Activated naive CD4-positive, alpha-beta T cell treated with anti-CD3 and anti-CD28 coated beads, Interleukin-2, amount 10 ng/mL, durations not matched to agents 7 days and 5 days (primary cell): ENCODE data around the gene NUCB1.
A peak's percentile ranks its signal among the peaks of the same experiment; 100 is the strongest.
"Not testable (repeated sequence)": the region's sequence is repeated elsewhere in the genome, so short reads cannot be mapped to it uniquely, and the experiment has no call there.

Source experiments
- CTCF ChIA-PET: fragments of 350-600 bp; sonication (Branson Sonifier 250); formaldehyde crosslinking; loops from one replicate; lab custom pipeline; 2021; ENCODE audit warnings: antibody characterized with exemption; lab: Charles Lee
- DNase-seq: peaks from one replicate; pipeline ENCODE4 v3.0.0-alpha.2; 2020
- H3K27ac Mint-ChIP-seq: one replicate; pipeline ENCODE4 v1.8.0; 2021; ENCODE audit warnings: mild to moderate bottlenecking, moderate library complexity, mixed read lengths
- H3K27me3 Mint-ChIP-seq: one replicate; pipeline ENCODE4 v1.8.0; 2021; ENCODE audit warnings: mild to moderate bottlenecking, mixed read lengths
- H3K36me3 Mint-ChIP-seq: one replicate; pipeline ENCODE4 v1.8.0; 2021; ENCODE audit warnings: mixed read lengths
- H3K4me1 Mint-ChIP-seq: one replicate; pipeline ENCODE4 v1.8.0; 2021; ENCODE audit warnings: mixed read lengths
- H3K4me3 Mint-ChIP-seq: one replicate; pipeline ENCODE4 v1.8.0; 2021; ENCODE audit warnings: mild to moderate bottlenecking, moderate library complexity, mixed read lengths
- H3K9me3 Mint-ChIP-seq: one replicate; pipeline ENCODE4 v1.8.0; 2021; ENCODE audit warnings: mixed read lengths

NUCB1 gene

DNA sequence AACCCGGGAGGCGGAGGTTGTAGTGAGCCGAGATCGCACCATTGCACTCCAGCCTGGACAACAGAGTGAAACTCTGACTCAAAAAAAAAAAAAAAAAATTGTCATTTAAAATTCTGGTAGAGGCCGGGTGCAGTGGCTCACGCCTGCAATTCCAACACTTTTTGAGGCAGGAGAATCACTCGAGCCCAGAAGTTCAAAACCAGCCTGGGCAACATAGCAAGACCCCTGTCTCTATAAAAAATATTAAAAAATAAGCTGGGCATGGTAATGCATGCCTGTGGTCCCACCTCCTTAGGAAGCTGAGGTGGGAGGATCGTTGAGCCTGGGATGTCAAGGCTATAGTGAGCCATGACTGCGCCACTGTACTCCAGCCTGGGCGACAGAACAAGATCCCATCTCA is 6.2 kb downstream of the NUCB1 start:
- Mint-ChIP-seq H3K27me3 (no peaks in the 10 kb centered on the region), H3K36me3 (peaks cover 61% of the 10 kb centered on the region), H3K4me1 (peaks cover 21% of the 10 kb centered on the region), H3K9me3 (no peaks in the 10 kb centered on the region), H3K4me3 (no peak overlapping the region), H3K27ac (no peak overlapping the region)
- CTCF ChIA-PET: no interaction called here
- no peak for DNase-seq

DNA sequence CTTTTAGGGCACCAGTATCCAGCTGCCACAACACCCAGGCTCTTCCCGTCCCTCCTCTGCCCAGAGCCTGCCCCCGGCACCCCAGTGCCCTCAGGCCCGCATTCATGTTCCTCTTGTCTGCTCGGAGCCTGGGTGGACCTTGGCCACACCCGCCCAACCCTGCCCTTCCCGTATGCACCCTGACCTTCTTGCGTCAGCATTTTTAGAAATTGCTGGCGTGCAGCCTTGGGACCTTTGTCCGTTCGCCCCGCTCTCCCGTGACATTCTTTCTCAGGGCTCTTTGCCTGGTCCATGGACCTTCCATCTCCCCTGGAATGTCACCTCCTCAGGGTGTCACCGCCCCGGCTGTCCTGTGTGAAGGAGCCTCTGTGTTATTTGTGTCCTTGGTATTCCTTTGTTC is 7.6 kb downstream of the NUCB1 start:
- Mint-ChIP-seq H3K4me1 (peaks cover 9% of the 10 kb centered on the region), H3K9me3 (no peaks in the 10 kb centered on the region), H3K36me3 (peaks cover 61% of the 10 kb centered on the region), H3K27ac (no peak overlapping the region), H3K27me3 (no peaks in the 10 kb centered on the region), H3K4me3 (no peak overlapping the region)
- CTCF ChIA-PET: no interaction called here
- DNase-seq: no peak

DNA sequence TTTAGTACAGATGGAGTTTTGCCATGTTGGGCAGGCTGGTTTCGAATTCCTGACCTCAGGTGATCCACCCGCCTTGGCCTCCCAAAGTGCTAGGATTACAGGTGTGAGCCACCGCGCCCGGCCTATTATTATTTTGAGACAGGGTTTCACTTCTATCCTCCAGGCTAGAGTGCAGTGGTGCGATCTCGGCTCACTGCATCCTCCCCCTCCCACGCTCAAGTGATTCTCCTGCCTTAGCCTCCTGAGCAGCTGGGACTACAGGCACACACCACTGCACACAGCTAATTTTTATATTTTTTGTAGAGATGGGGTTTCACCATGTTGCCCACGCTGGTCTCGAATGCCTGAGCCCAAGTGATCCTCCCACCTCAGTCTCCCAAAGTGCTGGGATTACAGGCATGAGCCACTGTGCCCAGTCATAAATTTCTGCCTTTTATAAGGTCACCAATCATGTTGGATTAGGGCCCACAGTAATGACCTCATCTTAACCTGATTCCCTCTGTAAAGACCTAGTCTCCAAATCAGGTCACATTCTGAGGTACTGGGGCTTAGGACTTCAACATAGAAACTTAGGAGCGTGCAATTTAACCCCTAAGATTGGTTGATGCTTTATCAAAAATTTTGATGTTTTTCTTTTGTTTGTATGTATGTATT is 9.4 kb downstream of the NUCB1 start:
- peaks cover 64% of the 10 kb centered on the region for H3K36me3 Mint-ChIP-seq
- CTCF ChIA-PET, H3K27ac Mint-ChIP-seq: not testable (repeated sequence)

DNA sequence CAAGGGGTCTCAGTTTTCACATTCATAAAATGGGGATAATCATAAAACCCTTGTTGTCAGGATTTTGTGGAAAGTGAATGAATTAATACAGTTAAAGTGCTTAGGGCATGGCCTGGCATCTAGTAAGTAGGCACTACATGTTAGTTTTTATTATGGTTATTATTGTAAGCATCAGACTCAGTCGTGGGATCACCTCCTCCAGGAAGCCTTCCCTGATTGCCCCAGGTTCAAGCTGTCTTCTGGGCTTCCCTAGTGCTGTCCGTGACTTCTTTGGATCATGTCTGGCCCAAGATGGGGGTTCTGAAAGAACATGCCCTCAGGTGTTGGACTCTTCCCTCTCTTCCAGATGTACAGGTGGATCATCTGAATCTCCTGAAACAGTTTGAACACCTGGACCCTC is 10.7 kb downstream of the NUCB1 start:
- peaks cover 3% of the 10 kb centered on the region for H3K4me1 Mint-ChIP-seq
- peaks cover 58% of the 10 kb centered on the region for H3K36me3 Mint-ChIP-seq
- CTCF ChIA-PET: interaction anchor here (1.1 kb wide), 1 partner anchor 69 kb away, joined by 5 read pairs; no protein-coding TSS in a partner anchor

More for the DNA sequence above, 9.4 kb downstream of the NUCB1 start:
- not testable (repeated sequence) for H3K4me3 Mint-ChIP-seq, H3K27me3 Mint-ChIP-seq, H3K9me3 Mint-ChIP-seq, H3K4me1 Mint-ChIP-seq, DNase-seq

DNA sequence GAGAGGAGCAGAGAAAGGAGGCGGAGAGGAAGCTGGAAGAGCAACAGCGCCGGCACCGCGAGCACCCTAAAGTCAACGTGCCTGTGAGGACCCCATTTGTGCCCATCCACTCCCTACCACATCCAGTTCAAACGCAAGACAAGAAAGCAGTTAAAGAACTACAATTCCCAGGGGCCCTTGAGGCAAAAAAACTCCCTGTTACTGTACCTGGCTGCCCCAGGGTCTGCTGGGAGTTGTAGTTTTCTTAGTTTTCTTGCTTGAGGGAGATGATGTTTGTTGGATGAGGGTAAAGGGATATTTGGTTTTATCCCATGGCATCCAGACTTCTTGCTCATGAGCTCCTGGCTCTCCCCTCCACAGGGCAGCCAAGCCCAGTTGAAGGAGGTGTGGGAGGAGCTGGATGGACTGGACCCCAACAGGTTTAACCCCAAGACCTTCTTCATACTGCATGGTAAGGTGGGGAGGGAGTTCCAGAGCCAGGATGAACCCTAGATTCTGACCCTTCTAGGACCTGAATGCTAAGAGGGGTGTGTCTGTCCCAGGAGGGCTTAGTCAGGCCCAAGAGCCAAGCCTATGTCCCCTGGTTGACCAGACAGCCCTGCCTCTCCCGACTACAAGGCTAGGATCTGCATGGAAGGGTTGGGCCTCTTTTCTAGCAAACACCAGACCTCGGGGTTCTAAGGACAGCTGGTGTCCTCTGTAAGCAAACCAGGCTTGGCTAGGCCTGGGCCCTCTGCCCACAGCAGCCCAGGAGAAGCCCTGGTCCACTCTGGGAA is 13.2 kb downstream of the NUCB1 start:
- Mint-ChIP-seq H3K4me1 (no peaks in the 10 kb centered on the region), H3K36me3 (peaks cover 52% of the 10 kb centered on the region), H3K9me3 (no peaks in the 10 kb centered on the region), H3K27ac (no peak overlapping the region), H3K27me3 (no peaks in the 10 kb centered on the region), H3K4me3 (no peak overlapping the region)
- CTCF ChIA-PET: interaction anchor here (1.5 kb wide), 1 partner anchor 59 kb away, joined by 4 read pairs; no protein-coding TSS in a partner anchor
- DNase-seq: no peak

More for the DNA sequence above, 10.7 kb downstream of the NUCB1 start:
- no peak for DNase-seq
- Mint-ChIP-seq H3K27ac (no peak overlapping the region), H3K4me3 (no peak overlapping the region), H3K27me3 (no peaks in the 10 kb centered on the region), H3K9me3 (no peaks in the 10 kb centered on the region)

DNA sequence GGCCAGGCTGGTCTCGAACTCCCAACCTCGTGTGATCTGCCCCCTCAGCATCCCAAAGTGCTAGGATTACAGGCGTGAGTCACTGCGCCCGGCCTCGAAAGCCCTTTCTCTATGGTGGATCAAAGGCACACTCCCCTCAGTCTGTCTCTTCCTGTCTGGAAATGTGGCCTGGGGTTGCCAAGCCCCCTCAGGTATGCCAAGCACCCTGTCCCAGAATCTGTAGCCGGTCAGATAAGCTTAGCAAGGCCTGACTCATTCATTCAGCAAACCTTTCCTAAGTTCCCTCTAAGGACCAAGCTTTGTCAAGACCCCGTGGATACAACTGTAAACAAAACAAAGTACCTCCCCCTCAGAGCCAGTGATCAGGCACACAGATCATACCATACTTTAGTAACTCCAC is 14.1 kb downstream of the NUCB1 start:
- DNase-seq: no peak
- Mint-ChIP-seq H3K9me3 (no peaks in the 10 kb centered on the region), H3K36me3 (peaks cover 55% of the 10 kb centered on the region), H3K27ac (peak overlapping the region; percentile 29), H3K4me3 (no peak overlapping the region), H3K27me3 (no peaks in the 10 kb centered on the region), H3K4me1 (no peaks in the 10 kb centered on the region)
- CTCF ChIA-PET: interaction anchor here (1.5 kb wide), 1 partner anchor 58 kb away, joined by 4 read pairs; no protein-coding TSS in a partner anchor

DNA sequence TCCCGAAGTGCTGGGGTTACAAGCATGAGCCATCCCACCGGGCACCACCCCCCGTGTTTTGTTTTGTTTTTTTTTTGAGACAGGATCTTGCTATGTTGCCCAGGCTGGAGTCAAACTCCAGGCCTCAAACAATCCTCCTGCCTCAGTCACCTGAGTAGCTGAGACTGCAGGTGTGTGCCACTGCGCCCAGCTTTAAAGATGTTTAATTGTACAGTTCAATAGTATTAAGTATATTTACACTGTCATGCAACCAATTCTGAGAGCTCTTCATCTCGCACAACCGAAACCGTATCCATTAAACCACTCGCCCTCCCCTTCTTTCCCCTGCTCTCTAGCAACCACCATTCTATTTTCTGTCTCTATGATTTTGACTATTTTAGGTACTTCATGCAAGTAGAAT is 15.6 kb downstream of the NUCB1 start:
- Mint-ChIP-seq H3K27ac (no peak overlapping the region), H3K4me1 (no peaks in the 10 kb centered on the region), H3K9me3 (no peaks in the 10 kb centered on the region), H3K4me3 (no peak overlapping the region), H3K36me3 (peaks cover 51% of the 10 kb centered on the region), H3K27me3 (no peaks in the 10 kb centered on the region)
- DNase-seq: no peak
- CTCF ChIA-PET: no interaction called here

DNA sequence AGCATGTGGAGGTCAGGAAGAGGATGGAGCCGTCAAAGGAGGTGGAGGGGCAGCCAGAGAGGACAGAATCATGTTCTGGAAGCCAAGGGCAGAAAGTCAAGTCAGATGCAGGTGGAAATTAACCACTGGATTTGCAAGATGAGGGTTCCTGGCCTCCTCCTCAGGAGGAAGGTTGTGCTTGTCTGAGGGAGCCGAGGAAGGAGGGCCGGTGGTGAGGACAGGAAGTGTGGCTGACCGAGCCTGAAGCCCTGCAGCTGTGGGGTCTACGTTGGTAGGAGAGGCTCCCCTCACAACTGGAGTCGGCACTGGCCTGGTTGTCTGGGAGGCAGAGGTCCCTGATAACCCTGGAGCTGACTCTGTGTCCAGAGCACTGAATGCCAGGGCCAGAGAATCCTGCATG is 18.0 kb downstream of the NUCB1 start:
- H3K36me3 Mint-ChIP-seq: peaks cover 49% of the 10 kb centered on the region
- no peak overlapping the region for H3K4me3 Mint-ChIP-seq
- H3K9me3 Mint-ChIP-seq: no peaks in the 10 kb centered on the region
- no peaks in the 10 kb centered on the region for H3K27me3 Mint-ChIP-seq
- CTCF ChIA-PET: no interaction called here
- H3K27ac Mint-ChIP-seq: no peak overlapping the region
- H3K4me1 Mint-ChIP-seq: no peaks in the 10 kb centered on the region
- no peak for DNase-seq

DNA sequence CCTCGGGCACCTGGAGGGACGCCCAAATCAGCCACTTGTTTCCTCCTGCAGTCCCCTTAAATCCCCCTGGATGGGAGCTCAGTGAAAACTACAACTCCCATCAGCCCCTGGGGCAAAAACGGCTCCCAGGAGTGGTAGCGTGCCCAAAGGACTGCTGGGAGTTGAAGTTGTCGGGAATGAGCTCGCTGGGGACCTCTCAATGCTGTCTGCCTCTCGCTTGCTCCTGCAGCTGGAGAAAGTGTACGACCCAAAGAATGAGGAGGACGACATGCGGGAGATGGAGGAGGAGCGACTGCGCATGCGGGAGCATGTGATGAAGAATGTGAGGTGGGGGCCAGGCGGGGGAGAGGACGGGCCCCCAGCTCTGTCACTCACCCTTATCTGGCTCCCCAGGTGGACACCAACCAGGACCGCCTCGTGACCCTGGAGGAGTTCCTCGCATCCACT is 18.7 kb downstream of the NUCB1 start:
- CTCF ChIA-PET: no interaction called here
- Mint-ChIP-seq H3K27me3 (no peaks in the 10 kb centered on the region), H3K4me3 (no peak overlapping the region), H3K4me1 (no peaks in the 10 kb centered on the region), H3K36me3 (peaks cover 48% of the 10 kb centered on the region), H3K27ac (no peak overlapping the region), H3K9me3 (no peaks in the 10 kb centered on the region)
- peak; percentile 39 for DNase-seq

DNA sequence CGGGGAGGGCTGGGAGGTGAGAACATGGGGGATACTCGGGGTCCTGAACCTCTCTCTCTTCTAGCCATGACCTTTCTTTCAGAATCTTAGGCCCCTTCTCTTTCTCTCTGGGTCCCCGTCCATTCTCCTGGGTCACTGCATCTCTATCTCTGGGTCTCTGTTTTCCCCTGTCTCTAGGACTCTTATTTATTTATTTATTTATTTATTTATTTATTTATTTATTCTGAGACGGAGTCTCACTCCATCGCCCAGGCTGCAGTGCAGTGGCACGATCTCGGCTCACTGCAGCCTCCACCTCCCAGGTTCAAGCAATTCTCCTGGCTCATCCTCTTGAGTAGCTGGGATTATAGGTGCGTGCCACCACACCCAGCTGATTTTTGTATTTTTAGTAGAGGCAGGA is 19.2 kb downstream of the NUCB1 start:
- H3K27ac Mint-ChIP-seq, H3K9me3 Mint-ChIP-seq, H3K27me3 Mint-ChIP-seq, CTCF ChIA-PET, DNase-seq, H3K4me1 Mint-ChIP-seq, H3K4me3 Mint-ChIP-seq: not testable (repeated sequence)
- H3K36me3 Mint-ChIP-seq: peaks cover 44% of the 10 kb centered on the region

DNA sequence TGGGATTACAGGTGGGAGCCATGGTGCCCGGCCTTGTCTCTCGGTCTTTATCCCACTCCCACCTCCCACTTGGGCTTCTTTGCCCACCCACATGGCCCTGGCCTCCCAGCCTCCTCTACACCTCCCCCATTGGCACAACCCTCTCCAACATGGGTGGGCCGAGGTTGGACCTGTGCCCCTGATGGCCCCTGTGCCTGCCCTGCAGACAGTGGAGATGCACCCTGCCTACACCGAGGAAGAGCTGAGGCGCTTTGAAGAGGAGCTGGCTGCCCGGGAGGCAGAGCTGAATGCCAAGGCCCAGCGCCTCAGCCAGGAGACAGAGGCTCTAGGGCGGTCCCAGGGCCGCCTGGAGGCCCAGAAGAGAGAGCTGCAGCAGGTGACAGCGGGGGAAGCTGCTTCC is 20.8 kb downstream of the NUCB1 start:
- H3K4me1 Mint-ChIP-seq: no peaks in the 10 kb centered on the region
- CTCF ChIA-PET: no interaction called here
- H3K36me3 Mint-ChIP-seq: peaks cover 36% of the 10 kb centered on the region
- H3K9me3 Mint-ChIP-seq: no peaks in the 10 kb centered on the region
- H3K27me3 Mint-ChIP-seq: no peaks in the 10 kb centered on the region
- H3K4me3 Mint-ChIP-seq: no peak overlapping the region
- DNase-seq: no peak
- peak overlapping the region; percentile 60 for H3K27ac Mint-ChIP-seq

DNA sequence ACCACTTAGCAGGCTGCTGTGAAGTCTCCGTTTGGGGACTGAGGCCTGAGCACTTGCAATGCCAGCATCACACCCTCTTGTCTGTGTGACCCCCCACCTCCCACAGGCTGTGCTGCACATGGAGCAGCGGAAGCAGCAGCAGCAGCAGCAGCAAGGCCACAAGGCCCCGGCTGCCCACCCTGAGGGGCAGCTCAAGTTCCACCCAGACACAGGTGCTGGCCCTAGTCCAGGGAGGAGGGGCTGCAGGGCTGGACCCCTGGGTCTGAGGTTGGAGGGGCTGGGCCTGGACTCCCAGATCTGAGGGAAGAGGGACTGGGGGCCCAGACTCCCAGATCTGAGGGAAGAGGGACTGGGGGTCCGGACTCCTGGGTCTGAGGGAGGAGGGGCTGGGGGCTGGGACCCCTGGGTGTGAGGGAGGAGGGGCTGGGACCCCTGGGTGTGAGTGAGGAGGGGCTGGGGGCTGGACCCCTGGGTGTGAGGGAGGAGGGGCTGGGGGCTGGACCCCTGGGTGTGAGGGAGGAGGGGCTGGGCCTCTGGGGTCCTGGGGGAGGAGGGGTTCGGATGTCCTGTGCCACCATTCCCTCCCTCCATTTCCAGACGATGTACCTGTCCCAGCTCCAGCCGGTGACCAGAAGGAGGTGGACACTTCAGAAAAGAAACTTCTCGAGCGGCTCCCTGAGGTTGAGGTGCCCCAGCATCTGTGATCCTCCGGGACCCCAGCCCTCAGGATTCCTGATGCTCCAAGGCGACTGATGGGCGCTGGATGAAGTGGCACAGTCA is 21.8 kb downstream of the NUCB1 start:
- H3K27ac Mint-ChIP-seq: no peak overlapping the region
- DNase-seq: no peak
- peaks cover 33% of the 10 kb centered on the region for H3K36me3 Mint-ChIP-seq
- H3K4me1 Mint-ChIP-seq: peaks cover 3% of the 10 kb centered on the region
- CTCF ChIA-PET: no interaction called here
- H3K9me3 Mint-ChIP-seq: no peaks in the 10 kb centered on the region
- no peak overlapping the region for H3K4me3 Mint-ChIP-seq
- H3K27me3 Mint-ChIP-seq: no peaks in the 10 kb centered on the region

DNA sequence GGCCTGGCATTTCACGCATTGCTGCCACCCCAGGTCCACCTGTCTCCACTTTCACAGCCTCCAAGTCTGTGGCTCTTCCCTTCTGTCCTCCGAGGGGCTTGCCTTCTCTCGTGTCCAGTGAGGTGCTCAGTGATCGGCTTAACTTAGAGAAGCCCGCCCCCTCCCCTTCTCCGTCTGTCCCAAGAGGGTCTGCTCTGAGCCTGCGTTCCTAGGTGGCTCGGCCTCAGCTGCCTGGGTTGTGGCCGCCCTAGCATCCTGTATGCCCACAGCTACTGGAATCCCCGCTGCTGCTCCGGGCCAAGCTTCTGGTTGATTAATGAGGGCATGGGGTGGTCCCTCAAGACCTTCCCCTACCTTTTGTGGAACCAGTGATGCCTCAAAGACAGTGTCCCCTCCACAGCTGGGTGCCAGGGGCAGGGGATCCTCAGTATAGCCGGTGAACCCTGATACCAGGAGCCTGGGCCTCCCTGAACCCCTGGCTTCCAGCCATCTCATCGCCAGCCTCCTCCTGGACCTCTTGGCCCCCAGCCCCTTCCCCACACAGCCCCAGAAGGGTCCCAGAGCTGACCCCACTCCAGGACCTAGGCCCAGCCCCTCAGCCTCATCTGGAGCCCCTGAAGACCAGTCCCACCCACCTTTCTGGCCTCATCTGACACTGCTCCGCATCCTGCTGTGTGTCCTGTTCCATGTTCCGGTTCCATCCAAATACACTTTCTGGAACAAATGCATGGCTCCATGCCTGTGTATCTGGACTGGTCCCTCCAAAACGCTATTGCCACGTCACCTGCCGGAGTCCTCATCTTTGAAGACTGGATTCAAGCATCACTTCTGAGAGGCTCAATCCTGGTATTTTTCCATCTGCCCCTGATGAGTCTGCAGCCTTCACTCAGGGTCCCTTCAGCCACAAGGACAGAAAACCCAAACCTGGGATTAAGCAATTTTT is 22.7 kb downstream of the NUCB1 start:
- Mint-ChIP-seq H3K4me1 (peaks cover 5% of the 10 kb centered on the region), H3K27ac (no peak overlapping the region), H3K4me3 (no peak overlapping the region), H3K9me3 (no peaks in the 10 kb centered on the region), H3K27me3 (no peaks in the 10 kb centered on the region), H3K36me3 (peaks cover 31% of the 10 kb centered on the region)
- no peak for DNase-seq
- CTCF ChIA-PET: no interaction called here
